HG03103 (cell line): ENCODE data around the gene PRR33.
"Not testable (repeated sequence)": the region's sequence is repeated elsewhere in the genome, so short reads cannot be mapped to it uniquely, and the experiment has no call there.

Experiments
- ATAC-seq: cut with Tn5 transposase; IDR thresholded peaks from one replicate; pipeline ENCODE4 v1.9.1; 2021; ENCODE audit warnings: low read depth; ENCODE audit not compliant: unreplicated experiment

The PRR33 gene

DNA sequence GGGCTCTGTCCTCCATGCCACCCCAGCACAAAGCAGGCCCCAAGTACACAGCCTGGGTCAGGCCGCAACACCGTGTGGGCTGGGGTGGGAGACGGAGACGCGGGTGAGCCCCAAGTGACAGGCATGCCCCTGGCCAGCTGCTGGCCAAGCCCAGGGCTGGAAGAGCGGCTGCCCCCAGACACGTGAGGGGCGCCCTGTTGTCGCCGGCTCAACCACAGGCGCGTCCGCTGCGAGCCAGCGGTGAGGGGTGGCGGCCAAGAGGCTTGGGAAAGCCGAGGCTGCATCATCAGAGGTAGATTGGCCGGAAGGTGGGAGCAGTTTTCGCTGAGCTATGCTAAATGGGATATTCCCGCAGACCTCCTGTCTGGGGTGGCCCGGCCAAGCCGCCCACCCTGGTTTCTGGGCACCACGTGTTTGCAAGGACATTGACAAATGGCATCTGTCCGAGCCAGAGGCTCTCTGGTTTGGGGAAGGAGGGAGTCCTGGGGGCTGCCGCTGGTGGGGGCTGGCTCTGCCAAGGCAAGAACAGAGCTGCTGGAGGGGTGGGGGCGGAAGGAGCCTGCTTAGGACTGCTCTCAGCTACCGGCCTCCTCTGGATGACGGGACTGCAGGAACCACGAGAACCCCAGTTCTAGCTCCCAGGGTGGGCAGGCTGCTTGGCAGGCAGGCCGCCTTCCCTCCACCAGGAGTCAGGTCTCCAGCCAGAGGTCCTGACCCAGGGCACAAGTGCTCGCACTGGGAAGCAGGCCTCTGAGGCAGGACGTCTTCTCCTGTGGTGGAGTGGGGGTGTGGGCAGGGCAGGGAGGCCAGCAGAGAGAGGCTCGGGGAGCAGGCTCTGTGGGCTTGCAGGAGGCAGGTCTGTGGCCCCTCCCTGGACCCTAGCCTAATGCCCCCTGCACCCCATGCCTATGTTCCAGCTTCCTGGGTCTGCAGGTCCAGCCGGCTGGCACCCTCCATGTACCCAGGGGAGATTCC, 552 bp downstream of the PRR33 start:
- ATAC-seq, result no peak

DNA sequence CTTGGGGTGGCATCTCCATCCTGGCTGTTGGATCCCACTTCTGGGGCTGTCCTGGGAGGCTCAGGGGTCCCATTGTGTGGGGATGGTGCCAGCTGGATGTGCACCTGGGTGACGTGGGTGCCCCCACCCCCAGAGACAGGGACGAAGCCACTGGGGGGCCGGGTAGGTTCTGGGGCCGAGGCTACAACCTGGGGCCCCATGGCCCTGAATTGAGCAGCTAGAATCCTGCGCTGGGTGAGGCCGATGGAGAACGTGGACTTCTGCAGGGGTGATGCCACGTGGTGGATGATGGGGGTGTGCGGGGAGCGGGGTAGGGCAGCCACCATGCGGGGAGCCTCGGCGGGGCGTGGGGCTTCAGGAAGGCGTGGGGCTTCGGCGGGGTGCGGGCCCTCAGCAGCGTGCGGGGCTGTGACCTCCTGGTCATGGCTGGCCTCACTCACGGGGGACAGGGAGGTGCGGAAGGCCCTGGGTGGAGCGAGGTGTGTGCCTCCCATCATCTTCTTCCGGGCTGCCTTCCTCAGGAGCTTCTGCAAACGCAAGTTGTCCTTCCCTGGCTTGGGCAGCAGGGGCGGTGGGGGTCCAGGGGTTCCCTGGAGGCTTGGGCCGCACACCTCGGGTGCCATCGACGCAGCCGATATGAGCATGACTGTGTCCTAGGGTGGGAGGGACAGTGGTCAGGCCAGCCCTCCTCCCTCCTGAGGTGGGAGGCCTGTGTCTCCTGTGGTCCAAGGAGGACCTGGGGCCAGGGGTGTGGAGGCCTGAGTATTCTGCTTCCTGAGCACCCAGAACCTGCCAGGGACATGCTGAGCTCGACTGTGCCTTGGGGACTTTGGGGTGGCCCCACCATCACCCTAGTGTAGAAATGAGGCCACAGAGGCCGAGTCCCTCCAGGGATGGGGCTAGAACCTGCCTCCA, 1.5 kb downstream of the PRR33 start:
- no peak for ATAC-seq

DNA sequence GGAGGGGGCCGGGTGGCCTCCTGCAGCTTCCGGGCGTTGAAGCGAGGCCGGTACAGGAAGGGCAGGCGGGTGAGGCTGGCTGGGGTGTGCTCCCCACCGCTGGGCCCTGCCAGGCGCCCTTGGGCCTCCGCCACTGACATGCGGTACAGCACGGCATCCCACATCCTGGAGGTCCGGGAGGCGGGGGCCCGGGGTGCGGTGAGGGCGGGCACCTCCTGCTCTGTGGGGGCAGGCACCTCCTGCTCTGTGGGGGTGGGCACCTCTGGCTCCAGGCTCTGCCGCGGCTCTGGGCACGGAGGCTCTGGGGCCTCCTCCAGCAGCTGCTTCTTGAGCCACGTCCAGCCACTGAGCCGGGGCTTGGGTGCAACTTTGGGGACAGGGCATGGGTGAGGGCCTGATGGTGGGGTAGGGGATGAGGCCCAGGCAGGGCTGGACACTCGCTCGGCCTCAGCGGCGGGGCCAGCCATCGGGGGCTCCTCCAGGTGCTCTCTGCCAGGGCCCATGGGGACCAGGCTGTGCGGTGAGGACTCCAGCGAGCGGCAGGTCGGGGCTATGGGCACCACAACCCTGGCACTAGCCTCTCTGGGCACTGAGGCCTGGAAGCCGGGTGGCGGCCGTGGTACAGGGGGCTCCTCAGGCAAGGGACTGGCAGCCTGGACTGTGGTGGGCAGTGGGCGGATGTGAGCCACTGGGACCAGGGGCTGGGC, 2.3 kb downstream of the PRR33 start:
- no peak for ATAC-seq

DNA sequence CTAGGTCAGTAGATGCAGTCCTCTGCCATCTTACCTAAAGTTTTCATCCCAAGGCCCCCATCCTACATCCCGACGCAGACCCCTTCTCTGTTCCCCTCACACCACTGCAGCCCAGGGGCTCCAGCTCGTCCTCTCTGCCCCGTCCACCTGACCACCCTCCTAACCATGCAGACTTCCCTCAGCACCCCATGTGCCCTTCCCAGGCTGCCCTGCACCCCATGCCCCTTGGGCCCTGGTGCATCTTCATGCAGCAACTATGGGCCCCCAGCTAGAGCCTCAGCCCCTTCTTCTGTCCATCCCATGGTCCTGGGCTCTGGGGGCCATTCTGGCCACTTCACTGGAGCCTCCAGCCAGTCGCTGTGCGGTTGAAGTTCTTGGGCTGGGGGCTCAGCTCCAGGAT, 2.9 kb downstream of the PRR33 start:
- ATAC-seq, result no peak

DNA sequence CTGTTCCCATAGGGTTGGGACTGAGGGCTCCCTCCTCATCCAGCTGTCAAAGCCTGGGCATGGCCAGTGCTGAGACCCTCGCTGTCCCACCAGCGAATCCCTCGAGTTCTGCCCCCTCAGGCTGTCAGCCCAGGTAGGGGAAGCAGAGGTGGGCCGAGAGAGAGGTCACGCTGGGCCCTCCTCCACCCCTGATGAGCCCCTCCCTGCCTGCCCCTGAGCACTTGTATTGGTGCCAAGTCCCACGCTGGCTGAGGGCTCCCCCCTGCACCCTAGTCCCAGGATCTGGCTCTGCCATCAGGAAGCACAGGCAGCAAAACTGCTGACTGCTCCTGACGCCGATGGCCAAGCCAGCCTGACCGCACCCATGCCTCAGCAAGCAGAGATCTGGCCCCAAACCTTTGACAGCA, 3.3 kb downstream of the PRR33 start:
- no peak for ATAC-seq

DNA sequence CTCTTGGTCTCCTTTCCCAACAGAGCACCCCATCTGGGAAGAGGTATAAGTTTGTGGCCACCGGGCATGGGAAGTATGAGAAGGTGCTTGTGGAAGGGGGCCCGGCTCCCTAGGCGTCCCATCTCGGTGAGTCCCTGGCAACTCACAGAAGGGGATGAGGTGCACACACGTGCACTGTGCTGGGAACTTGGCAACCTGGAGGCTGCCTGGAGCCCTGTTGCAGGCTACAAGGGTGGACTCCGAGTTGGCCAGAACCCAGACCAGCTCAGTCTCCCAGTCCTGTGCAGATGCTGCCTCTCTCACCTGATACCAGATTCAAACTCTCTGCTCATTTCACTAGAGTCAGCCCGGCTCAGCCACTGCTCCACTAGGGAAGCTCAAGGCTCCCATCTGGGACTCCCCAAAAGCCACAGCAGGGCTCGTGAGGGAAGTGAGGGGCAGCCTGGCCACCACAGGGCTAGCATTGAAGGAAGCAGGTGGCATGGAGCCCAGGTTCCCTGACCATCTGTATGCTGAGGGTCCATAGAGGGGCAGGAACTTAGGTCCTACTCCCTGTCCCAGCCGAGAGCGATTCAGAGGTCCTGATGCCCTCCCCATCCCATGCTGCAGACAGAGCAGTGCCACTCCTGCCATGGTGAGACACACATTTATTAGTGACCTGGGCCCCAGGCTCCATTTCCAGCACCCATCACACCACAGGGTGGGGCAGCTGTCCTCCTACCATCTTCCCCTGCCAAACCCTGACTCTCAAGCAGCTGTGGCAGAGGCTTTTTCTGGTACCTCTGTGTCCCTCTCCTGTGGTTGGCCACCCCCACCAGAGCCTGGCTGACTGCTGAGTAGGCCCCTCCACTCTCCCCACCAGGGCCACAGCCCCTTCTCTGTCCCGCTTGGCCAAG, 4.0 kb downstream of the PRR33 start:
- no peak for ATAC-seq

DNA sequence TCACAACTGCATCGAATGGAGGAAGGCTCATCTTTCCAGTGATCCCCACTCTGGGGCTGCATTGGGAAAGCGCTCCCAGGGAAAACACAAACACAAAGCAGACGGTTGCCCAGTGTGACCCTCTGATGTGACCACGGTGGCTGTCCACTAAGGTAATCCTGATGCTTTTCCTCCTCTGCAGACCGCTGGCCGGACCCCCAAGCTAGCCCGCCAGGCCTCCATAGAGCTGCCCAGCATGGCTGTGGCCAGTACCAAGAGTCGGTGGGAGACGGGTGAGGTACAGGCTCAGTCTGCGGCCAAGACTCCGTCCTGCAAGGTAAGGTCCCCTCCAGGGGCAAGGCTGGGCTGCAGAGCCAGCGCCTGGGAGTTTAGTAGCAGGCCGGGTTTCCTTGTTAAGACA, 5.1 kb downstream of the PRR33 start:
- ATAC-seq, result not testable (repeated sequence)

DNA sequence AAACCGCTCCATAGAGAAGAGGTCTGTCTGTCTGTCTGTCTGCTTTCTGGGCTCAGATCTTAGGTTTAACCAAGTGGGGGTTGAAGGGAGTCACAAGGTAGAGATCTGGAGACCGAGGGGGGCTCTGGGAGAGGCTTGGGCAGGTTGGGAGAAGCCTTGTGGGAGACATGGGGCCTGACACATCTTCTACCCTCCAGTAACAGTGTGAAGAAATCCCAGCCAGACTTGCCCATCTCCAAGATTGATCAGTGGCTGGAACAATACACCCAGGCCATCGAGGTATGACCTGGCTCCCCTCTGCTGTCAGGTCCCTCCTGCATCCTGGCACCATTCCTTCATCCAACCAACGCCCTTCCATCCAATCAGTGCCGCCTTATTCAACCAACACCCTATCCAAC, 7.4 kb downstream of the PRR33 start:
- no peak for ATAC-seq

DNA sequence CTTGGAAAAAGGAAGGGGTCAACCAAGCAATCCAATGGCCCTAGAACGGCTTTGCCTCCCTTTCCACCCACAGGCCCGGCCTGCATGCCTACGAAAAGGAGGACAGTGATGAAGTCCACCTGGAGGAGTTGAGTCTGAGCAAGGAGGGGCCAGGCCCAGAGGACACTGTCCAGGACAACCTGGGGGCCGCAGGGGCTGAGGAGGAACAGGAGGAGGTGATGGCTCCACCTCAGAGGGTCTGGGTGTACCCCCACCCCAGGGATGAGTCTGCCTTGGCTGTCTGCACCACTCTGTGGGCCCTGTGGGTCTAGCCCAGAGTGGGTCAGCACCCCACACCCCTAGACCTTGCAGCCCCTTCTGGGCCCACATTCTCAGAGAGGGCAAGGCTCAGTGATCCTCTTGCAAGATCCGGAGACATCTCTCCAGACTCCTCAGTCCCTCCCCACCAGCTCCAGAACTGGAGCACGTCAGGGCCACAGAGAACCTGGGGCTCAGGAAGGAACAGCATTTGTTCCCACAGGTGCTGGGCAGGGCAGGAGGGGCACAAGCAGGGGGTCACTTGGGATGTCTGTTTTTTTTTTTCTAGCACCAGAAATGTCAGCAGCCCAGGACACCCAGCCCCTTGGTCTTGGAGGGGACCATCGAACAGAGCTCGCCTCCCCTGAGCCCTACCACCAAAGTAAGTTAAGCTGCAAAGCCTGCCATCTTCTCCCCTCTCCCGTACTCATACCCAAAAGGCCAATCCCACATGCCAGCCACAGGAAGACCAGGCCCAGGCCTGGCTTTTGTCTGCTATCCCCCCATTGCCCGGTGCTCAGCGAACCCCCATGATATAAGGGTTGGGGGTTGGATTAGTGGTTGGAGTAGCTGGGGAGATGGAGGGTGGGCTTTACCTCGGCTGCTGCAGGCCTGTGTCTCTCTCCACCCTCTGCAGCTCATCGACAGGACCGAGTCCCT, 8.1 kb downstream of the PRR33 start:
- no peak for ATAC-seq

DNA sequence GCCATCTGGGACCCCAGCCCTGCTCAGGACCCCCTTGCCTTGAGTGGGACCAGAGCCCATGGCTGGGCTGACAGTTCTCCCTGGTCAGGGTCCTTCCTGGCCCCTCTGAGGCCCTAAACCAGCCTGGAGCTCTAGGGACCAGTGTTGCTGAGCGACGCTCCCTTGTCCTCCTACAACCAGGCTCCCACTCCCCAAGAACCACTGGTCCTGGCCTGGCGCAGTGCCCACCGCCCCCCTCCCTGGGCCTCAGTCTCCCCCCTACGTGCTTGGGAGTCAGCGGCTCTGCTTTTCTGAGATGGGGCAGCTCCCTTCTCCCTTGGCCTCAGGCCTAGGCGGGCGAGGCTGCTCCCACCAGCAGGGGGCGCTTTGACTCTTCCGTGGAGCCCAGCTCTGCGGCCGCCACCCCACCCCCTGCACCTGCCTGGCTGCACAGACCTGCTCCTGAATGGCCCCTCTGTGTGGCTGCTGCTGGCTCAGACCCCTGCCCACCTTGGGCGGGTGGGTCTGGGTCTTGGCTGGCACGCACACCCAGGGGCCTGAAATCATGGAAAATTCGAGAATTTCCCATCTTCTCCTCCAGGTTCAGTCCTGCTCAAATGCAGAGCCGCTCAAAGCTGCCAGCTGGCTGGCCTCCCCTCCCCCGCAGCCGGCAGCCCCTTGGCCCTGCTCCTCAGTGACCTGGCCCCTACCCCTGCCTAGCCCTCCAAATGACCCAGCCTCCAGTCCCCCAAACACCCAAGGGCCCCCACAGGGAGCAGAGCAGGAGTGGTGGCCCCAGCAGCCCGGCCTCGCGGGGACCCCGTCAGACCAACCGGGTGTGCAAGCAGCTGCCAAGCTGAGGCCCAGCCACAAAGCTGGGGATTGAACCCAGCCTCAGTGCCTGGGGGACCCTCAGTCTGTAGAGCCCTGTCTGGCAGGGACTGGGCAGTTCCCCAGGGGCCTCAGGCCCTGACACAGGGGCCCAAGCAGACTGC, 9.1 kb downstream of the PRR33 start:
- ATAC-seq, result no peak

DNA sequence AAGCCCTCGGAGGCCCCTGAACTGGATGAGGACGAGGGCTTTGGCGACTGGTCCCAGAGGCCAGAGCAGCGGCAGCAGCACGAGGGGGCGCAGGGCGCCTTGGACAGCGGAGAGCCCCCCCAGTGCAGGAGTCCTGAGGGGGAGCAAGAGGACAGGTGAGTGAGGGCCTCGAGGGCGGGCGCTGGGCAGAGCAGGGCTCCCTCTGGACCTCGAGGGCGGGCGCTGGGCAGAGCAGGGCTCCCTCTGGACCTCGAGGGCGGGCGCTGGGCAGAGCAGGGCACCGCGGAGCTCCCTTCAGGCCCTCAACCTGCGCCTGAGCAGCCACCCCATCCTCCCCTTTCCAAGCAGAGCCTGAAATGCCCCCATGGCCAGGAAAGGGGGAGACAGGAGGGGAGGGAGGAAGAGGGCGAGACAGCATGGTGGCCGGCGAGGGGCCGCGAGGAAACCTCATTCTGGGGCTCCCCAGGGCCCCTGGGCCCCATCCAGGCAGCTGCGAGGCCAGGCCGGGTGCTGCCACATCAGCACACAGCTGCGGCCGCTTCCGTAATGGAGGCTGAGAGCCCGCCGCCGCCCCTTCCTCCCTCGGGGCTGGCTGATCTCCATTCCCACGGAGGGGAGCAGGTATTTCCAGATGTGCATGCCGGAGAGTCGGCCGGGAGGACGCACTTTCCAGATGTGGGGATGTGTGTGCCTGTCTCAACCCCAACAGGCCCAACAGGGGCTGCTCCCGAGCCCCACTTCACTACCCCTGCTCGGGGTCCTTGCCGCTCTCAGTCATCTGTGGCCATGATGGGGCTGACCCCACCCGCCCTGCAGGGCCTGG, 10.0 kb downstream of the PRR33 start:
- no peak for ATAC-seq

DNA sequence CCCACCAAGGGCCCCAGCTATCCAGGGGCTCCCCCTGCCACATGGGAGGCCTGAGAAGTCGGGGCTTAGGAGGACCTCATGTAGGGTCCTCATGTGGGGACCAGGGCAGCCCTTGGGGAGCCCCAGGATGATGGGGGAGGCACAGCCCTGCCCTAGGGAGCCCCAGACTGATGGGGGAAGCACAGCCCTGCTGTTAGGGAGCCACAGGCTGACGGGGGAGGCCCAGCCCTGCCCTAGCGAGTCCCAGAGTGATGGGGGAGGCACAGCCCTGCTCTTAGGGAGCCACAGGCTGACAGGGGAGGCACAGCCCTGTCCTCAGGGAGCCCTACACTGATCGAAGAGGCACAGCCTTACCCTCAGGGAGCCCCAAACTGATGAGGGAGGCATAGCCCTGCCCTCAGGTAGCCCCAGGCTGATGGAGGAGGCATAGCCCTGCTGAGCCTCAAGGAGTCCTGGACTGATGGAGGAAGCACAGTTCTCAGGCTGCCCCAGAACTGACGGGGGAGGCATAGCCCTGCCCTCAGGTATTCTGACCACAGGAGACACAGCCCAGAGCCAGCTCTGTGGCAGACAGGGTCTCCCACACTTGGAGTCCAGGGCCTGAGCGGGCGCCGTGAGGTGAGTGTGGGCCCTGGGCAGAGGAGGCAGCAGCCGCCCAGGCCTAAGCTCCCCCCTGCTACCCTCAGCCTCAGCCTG, 10.8 kb downstream of the PRR33 start:
- no peak for ATAC-seq

DNA sequence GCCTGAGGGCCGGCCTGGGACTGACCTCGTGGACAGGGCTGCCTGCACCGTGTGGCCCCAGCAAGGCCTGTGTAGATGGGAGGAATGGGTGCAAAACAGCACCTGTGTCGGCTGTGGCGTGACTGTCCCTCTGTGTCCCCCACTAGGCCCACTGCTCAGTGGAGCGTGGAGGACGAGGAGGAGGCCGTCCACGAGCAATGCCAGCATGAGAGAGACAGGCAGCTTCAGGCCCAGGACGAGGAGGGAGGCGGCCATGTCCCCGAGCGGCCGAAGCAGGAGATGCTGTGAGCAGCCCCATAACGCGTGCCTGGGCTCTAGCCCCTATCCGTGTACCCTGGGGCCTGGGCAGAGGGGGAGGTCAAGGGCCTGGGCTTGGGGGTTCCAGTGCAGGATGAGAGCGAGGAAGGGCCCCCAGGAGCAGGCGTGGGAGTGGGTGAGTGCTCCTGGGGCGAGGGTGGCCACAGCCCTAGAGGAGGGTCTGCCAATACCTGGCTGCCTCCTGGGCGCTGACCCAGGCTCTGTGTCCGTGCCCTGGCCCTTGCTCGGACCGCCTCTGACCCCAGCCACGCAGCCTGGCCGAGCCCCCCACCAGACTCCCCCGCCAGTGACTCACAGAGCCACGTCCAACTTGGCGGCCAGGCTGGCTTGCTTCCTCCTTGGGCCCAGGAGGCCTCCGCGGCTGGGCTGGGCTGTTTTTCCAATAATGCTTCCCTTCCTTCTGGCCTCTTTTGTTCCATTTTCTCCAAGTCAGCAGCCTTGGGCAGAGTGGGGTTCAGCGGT, 11.6 kb downstream of the PRR33 start:
- ATAC-seq, result no peak

DNA sequence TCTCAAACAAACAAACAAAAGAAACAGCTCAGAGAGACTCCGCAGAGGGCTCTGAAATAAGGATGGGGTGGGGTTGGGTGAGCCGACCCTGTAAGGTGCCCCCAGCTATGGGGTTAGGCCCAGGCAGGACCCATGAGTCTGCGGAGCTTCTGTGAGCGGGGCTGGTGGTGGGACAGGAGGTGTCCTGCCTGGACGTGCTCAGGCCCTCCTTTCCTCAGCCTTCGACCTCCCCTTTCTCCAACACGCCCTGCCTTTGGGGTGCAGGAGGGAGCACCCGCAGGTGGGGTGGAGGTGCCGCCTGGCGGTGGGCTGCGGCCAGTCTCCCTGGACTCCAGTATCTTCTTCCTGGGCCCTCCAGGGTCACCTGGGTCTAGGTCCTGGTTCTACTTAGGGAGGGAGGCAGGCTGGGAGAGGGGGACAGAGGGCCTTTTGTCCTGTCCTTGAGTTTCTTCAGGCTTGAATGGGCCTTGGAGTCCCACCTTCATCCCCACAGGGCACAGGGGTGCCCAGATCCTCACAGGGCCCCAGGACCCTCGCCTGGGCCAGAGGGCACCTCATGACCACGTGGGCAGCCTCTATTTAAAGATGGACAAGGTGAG, 12.3 kb downstream of the PRR33 start:
- ATAC-seq, result no peak
